SK-N-MC (cell line): Measurements from ENCODE around the gene CRACR2B.

ENCODE experiments used
- EZH2 ChIP-seq: fragments of 200-600 bp; sonication (generic); IDR thresholded peaks from one replicate; pipeline ENCODE4 v1.6.1; 2017; ENCODE audit warnings: antibody characterized with exemption
- FOXP2 ChIP-seq: optimal IDR thresholded peaks from 2 replicates; pipeline ENCODE3; 2011; ENCODE audit warnings: mild to moderate bottlenecking, moderate library complexity; ENCODE audit not compliant: insufficient read depth; ENCODE audit errors: extremely low read length, control extremely low read depth
- POLR2AphosphoS5 ChIP-seq: IDR thresholded peaks from 2 replicates; pipeline ENCODE4 v1.6.1; 2012; ENCODE audit warnings: mild to moderate bottlenecking, low read depth, low read length, borderline replicate concordance

- no peak for TF ChIP-seq EZH2
- TF ChIP-seq POLR2AphosphoS5: no peak
- no peak for TF ChIP-seq FOXP2
These were observed 27.0 kb downstream of the CRACR2B start for GRCh38 chr11:854601-855329.
